Nephron (organoid): ENCODE measurements around the gene CBFB.
"Not testable (repeated sequence)": the region's sequence is repeated elsewhere in the genome, so short reads cannot be mapped to it uniquely, and the experiment has no call there.

Experiments used
- H3K27ac Mint-ChIP-seq, 3 experiments: 2 replicates each; pipeline ENCODE4 v1.8.0; 2020; ENCODE audit warnings: mixed read lengths in 3 of 3, mild to moderate bottlenecking in 2 of 3, moderate library complexity in 1 of 3
- H3K27me3 Mint-ChIP-seq: 2 replicates; pipeline ENCODE4 v1.8.0; 2021; ENCODE audit warnings: low read depth, mild to moderate bottlenecking, moderate library complexity, mixed read lengths
- H3K36me3 Mint-ChIP-seq: 2 replicates; pipeline ENCODE4 v1.8.0; 2020; ENCODE audit warnings: low read depth, mixed read lengths
- H3K4me1 Mint-ChIP-seq: 2 replicates; pipeline ENCODE4 v1.8.0; 2020; ENCODE audit warnings: mixed read lengths
- H3K4me3 Mint-ChIP-seq, 3 experiments: 2 replicates each; pipeline ENCODE4 v1.8.0; 2020; ENCODE audit warnings: mild to moderate bottlenecking in 3 of 3, mixed read lengths in 3 of 3, moderate library complexity in 2 of 3
- H3K9me3 Mint-ChIP-seq: 2 replicates; pipeline ENCODE4 v1.8.0; 2020; ENCODE audit warnings: mixed read lengths
- TF ChIP-seq, protein P1 (sequence below), 3 experiments: fragments of 200-600 bp; sonication (generic); IDR thresholded peaks; one replicate each; pipeline ENCODE4 v1.5.0; 2021; ENCODE audit warnings: antibody characterized with exemption in 3 of 3; ENCODE audit not compliant: unreplicated experiment in 3 of 3

The CBFB gene

DNA sequence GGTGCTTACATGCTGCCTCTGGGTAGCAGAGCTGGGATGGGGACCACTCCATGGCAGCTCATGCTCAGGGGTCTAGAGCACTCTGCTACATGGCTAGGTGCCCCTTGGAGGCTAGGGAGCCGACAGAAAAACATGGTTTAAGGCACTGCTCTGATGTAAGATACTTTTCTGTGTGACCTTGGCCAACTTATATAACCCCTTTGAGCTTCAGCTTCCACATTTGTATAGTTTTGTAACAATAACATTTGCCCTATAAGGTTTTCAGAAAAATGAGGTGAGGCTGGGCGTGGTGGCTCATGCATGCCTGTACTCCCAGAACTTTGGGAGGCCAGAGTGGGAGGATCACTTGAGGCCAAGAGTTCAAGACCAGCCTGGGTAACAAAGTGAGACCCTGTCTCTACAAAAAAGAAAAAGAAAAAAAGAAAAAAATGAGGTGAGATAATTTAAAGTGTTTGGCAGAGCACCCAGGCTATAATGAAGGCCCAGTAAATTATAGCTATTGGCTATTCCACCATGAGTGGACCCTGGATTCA is 37.3 kb upstream of the CBFB start:
- H3K27me3 Mint-ChIP-seq: peaks cover 6% of the 10 kb centered on the region
- no peak overlapping the region for H3K4me3 Mint-ChIP-seq
- H3K36me3 Mint-ChIP-seq: no peaks in the 10 kb centered on the region
- TF ChIP-seq, protein P1, sequence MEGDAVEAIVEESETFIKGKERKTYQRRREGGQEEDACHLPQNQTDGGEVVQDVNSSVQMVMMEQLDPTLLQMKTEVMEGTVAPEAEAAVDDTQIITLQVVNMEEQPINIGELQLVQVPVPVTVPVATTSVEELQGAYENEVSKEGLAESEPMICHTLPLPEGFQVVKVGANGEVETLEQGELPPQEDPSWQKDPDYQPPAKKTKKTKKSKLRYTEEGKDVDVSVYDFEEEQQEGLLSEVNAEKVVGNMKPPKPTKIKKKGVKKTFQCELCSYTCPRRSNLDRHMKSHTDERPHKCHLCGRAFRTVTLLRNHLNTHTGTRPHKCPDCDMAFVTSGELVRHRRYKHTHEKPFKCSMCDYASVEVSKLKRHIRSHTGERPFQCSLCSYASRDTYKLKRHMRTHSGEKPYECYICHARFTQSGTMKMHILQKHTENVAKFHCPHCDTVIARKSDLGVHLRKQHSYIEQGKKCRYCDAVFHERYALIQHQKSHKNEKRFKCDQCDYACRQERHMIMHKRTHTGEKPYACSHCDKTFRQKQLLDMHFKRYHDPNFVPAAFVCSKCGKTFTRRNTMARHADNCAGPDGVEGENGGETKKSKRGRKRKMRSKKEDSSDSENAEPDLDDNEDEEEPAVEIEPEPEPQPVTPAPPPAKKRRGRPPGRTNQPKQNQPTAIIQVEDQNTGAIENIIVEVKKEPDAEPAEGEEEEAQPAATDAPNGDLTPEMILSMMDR (IDR thresholded peaks at IDR 0.05; ENCODE audit: unreplicated experiment in 3 of 3): no peak
- H3K4me1 Mint-ChIP-seq: peaks cover 12% of the 10 kb centered on the region
- no peak overlapping the region for H3K27ac Mint-ChIP-seq
- no peaks in the 10 kb centered on the region for H3K9me3 Mint-ChIP-seq

DNA sequence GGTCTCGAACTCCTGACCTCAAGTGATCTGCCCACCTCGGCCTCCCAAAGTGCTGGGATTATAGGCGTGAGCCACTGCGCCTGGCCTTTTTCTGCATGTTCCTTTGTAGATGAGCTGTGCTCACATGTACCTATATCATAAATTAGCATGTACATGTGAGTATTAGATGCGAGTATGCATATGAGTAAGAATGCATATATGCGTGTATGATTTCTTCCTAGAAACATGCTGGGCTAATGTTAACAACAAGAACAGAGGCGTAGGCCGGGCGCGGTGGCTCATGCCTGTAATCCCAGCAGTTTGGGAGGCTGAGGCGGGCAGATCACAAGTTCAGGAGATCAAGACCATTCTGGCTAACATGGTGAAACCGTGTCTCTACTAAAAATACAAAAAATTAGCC is 35.4 kb upstream of the CBFB start:
- not testable (repeated sequence) for H3K4me3 Mint-ChIP-seq, H3K36me3 Mint-ChIP-seq, H3K9me3 Mint-ChIP-seq, H3K27ac Mint-ChIP-seq
- Mint-ChIP-seq H3K4me1 (peaks cover 17% of the 10 kb centered on the region), H3K27me3 (peaks cover 12% of the 10 kb centered on the region)

DNA sequence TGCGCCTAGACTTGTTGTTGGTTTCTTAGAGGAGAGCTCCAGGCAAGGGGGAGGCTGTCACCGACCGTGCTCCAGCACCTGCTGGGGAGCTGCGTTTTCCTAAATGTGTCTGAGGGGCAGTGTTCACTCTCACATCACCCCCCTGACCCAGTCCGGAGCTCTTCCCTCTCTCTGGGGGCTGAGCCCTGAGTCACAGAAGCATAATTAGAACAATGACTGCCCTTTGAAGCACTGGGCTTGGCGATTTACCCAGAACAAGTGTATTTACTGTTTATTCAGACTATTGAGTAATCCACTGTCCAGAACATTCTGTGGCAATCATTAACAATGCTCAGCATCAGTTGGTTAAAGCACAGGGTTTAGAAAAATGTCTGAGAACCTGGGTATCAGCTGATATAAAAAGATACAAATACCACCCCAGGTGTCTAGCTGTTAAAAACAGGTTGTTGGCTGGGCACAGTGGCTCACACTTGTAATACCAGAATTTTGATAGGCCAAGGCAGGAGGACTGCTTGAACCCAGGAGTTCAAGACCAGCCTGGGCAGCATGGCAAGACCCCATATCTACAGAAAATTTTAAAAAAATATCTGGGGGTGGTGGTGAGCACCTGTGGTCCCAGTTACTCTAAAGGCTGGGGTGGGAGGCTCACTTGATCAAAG is 32.5 kb upstream of the CBFB start:
- no peaks in the 10 kb centered on the region for H3K36me3 Mint-ChIP-seq
- H3K4me1 Mint-ChIP-seq: peaks cover 19% of the 10 kb centered on the region
- peak overlapping the region in 2 of 3 experiments; percentile 44 to 48 for H3K27ac Mint-ChIP-seq
- peaks cover 31% of the 10 kb centered on the region for H3K27me3 Mint-ChIP-seq
- no peaks in the 10 kb centered on the region for H3K9me3 Mint-ChIP-seq
- no peak overlapping the region for H3K4me3 Mint-ChIP-seq
- TF ChIP-seq, protein P1 (IDR thresholded peaks at IDR 0.05; ENCODE audit: unreplicated experiment in 3 of 3): no peak

DNA sequence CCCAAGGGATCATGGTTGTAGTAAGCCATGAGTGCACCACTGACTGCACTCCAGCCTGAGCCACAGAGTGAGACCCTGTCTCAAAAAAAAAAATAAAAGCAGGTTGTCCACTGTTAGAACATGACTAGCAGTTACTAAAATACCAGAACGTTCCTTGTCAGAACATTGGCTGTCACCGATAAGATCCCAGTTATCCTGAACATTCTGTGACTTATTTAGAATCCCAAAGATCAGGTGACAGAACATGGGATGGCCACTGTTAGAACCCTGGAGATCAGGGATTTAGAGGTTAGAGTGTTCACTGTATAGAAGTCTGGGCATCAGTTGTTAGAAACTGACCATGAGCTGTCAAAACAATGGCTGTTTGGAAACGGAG is 32.0 kb upstream of the CBFB start:
- H3K9me3 Mint-ChIP-seq: no peaks in the 10 kb centered on the region
- peak overlapping the region in 2 of 3 experiments; percentile 5 to 33 for H3K4me3 Mint-ChIP-seq
- H3K4me1 Mint-ChIP-seq: peaks cover 19% of the 10 kb centered on the region
- H3K36me3 Mint-ChIP-seq: no peaks in the 10 kb centered on the region
- TF ChIP-seq, protein P1 (IDR thresholded peaks at IDR 0.05; ENCODE audit: unreplicated experiment in 3 of 3): no peak
- peaks cover 34% of the 10 kb centered on the region for H3K27me3 Mint-ChIP-seq
- H3K27ac Mint-ChIP-seq: peak overlapping the region in 2 of 3 experiments; percentile 48 to 49

DNA sequence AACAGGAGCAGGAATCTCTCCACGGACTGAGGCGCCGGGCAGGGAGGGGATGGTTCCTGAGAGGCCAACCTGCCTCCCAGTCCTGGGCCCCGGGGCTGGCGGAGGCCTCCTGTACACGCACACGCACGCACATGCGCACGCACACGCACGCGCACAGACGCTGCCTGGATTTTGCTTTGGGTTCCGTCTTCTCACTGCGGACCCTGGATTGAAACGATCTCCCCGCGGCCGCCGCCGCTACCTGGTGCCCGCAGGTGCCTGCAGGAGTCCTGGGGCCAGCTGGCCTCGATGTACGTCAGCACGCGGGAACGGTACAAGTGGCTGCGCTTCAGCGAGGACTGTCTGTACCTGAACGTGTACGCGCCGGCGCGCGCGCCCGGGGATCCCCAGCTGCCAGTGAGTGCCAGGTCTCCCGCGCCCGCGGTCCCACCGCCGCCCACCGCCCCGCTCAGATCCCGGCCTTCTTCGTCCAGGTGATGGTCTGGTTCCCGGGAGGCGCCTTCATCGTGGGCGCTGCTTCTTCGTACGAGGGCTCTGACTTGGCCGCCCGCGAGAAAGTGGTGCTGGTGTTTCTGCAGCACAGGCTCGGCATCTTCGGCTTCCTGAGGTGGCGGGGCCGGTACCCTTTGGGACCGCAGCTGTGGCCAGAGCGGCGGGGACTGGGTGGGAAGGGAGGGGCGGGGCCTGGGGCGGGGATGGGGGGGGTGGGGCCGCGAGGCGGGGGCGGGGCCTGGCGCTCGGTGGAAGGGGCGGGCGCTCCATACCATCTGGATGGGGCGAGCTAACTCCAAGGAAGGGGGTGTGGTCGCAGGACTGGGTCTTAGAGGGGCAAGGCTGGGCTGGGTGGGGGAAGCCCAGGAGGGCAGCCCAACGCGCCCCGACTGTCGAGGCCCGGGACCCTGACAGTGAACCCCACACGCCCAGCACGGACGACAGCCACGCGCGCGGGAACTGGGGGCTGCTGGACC is 28.3 kb upstream of the CBFB start:
- TF ChIP-seq, protein P1 (IDR thresholded peaks at IDR 0.05; ENCODE audit: unreplicated experiment in 3 of 3): no peak
- Mint-ChIP-seq H3K27me3 (peaks cover 55% of the 10 kb centered on the region), H3K9me3 (no peaks in the 10 kb centered on the region), H3K4me3 (peak overlapping the region; percentile 73 to 83 (median 82)), H3K4me1 (peaks cover 19% of the 10 kb centered on the region), H3K36me3 (peaks cover 3% of the 10 kb centered on the region), H3K27ac (peak overlapping the region in 2 of 3 experiments; percentile 25 to 44)

DNA sequence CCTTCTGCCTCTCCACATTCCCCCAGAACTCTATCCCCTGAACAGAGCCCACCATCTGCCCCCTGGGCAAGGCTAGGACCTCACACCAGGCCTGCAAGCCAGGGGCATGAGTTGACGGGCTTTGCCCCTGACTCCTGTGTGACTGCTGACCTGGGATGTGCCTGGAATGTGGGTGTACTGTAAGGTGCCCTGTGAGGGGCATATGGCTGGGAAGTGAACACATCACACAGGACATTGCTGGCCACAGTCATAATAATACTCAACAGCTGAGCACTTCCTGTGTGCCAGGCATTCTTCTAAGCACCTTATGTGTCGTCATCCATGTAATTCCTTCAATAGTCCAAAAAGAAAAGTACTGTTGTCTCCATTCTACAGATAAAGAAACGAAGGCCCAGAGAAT is 27.2 kb upstream of the CBFB start:
- H3K4me3 Mint-ChIP-seq: peak overlapping the region; percentile 31 to 73 (median 47)
- TF ChIP-seq, protein P1 (IDR thresholded peaks at IDR 0.05; ENCODE audit: unreplicated experiment in 3 of 3): no peak
- H3K27ac Mint-ChIP-seq: peak overlapping the region in 1 of 3 experiments; percentile 17
- H3K36me3 Mint-ChIP-seq: peaks cover 3% of the 10 kb centered on the region
- H3K4me1 Mint-ChIP-seq: peaks cover 19% of the 10 kb centered on the region
- H3K9me3 Mint-ChIP-seq: no peaks in the 10 kb centered on the region
- H3K27me3 Mint-ChIP-seq: peaks cover 59% of the 10 kb centered on the region
